GM12873 (cell line): ENCODE data around the gene CSNK2A1.

Experiments used
- CTCF ChIP-seq: IDR thresholded peaks from 2 replicates; pipeline ENCODE4 v1.5.1; 2012; ENCODE audit warnings: low read depth, mild to moderate bottlenecking, moderate library complexity, low read length, control low read depth; ENCODE audit not compliant: insufficient read depth; ENCODE audit errors: missing control alignments

CSNK2A1 gene

GRCh38 chr20:458776-459175, 84.8 kb downstream of the CSNK2A1 start:
- no peak for TF ChIP-seq CTCF

DNA sequence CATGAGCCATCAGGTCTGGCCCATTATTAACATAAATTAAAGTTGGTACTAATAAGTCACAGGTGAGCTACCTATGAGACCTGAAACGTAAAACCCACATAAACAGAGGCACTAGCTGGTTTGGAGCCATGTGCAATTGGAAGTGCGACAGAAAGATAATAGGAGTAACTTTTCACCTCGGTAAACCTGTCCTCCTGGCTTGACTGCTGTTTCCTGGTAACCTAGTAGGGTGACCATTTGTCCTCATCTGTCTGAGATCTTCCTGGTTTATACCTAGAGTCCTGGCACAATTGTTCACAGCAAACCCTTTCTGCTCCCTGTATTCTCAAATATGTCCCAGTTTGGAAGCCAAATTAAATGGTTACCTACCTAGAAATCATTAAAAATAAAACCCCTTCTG, 88.6 kb downstream of the CSNK2A1 start:
- TF ChIP-seq CTCF = no peak

GRCh38 chr20:445514-446336, 97.9 kb downstream of the CSNK2A1 start:
- no peak for TF ChIP-seq CTCF

- TF ChIP-seq CTCF = no peak
Observed at GRCh38 chr20:444862-445426, 98.6 kb downstream of the CSNK2A1 start.

GRCh38 chr20:444117-444516, 99.5 kb downstream of the CSNK2A1 start:
- TF ChIP-seq CTCF = no peak

DNA sequence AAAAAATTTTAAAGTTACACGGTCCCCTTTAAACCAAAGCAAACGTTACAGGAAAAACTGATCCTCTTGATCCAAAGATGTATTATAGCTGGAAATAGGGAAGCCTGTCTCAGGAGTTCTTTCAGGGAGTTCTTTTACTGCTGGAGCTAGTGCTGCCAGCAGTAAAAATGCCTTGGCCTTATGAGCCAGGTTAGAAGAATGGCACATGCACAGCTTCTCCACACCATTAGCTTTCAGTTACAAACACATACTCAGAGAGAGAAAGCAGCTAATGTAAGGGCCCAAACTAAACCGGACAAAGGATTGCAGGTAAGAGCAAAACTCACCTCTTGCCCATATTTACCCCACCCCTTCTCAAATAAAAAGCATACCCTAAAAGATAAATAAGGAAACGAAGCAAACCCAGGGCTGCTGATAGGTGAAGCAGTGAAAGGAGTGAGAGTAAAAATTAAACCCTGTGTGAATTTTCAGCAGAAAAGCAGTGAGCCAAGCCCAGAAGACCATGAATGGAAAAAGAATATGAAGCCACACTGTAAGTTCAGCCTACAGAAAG, 100.3 kb downstream of the CSNK2A1 start:
- no peak for TF ChIP-seq CTCF

GRCh38 chr20:440636-441035, 103.0 kb downstream of the CSNK2A1 start:
- TF ChIP-seq CTCF = no peak
